Measurements from ENCODE around the gene RIMS1. TPM values are rescaled to one million over a fixed set of nuclear protein-coding genes. Genes with fewer than 3 reads are reported as not detected.

Gene RIMS1
- total and polyA plus RNA-seq, 12 donors: 0.07 to 2.8 (median 0.20) TPM; not detected in 3

GRCh38 chr6:72083976-72084375 lies 197.6 kb downstream of the RIMS1 start:
- H3K4me3 ChIP-seq: no peak overlapping the region
- no peak for ATAC-seq
- peaks cover 0 to 6% (median 2%) of the 10 kb centered on the region in 7 donors for H3K27me3 ChIP-seq
- H3K9me3 ChIP-seq: no peaks in the 10 kb centered on the region
- DNase-seq: no peak
- no peaks in the 10 kb centered on the region for H3K4me1 ChIP-seq
- 82 to 85% methylated on average over 1 of the region's 1 CpG for WGBS, 2 donors
- no peaks in the 10 kb centered on the region for H3K36me3 ChIP-seq
- TF ChIP-seq CTCF (IDR thresholded peaks at IDR 0.05): no peak
- H3K27ac ChIP-seq: no peak overlapping the region
- intact Hi-C loops (cut with DNase I): loop anchor here in 5 of 10 donors (2.0 to 10.0 kb wide), 5 partner anchors 459 to 699 kb away; no protein-coding TSS in a partner anchor

GRCh38 chr6:72084992-72085569 lies 198.7 kb downstream of the RIMS1 start:
- DNase-seq (no peak), ATAC-seq (no peak)
- intact Hi-C loops (cut with DNase I): loop anchor here in 9 of 10 donors (2.0 to 10.0 kb wide), 6 partner anchors 460 to 700 kb away; no protein-coding TSS in a partner anchor
- Histone ChIP-seq H3K9me3 (no peaks in the 10 kb centered on the region), H3K4me3 (no peak overlapping the region), H3K27me3 (peaks cover 0 to 7% (median 4%) of the 10 kb centered on the region in 7 donors), H3K27ac (no peak overlapping the region), H3K36me3 (no peaks in the 10 kb centered on the region), H3K4me1 (no peaks in the 10 kb centered on the region)
- peak in 8 of 9 donors; percentile 30 to 68 (median 56) for TF ChIP-seq CTCF (IDR thresholded peaks at IDR 0.05)
- WGBS, 2 donors: 2 to 3% methylated on average over 1 of the region's 1 CpG

GRCh38 chr6:72094506-72094905 lies 208.2 kb downstream of the RIMS1 start:
- Histone ChIP-seq H3K27ac (no peak overlapping the region), H3K4me1 (no peaks in the 10 kb centered on the region), H3K36me3 (no peaks in the 10 kb centered on the region), H3K27me3 (no peaks in the 10 kb centered on the region), H3K4me3 (no peak overlapping the region), H3K9me3 (no peaks in the 10 kb centered on the region)
- WGBS, 2 donors: 73 to 79% methylated on average over 1 of the region's 1 CpG
- TF ChIP-seq CTCF (IDR thresholded peaks at IDR 0.05): no peak
- ATAC-seq: no peak
- DNase-seq: no peak
- intact Hi-C loops (cut with DNase I): no loop called here

GRCh38 chr6:72102561-72102960 lies 216.2 kb downstream of the RIMS1 start:
- Histone ChIP-seq H3K36me3 (no peaks in the 10 kb centered on the region), H3K4me3 (no peak overlapping the region), H3K9me3 (no peaks in the 10 kb centered on the region), H3K27ac (no peak overlapping the region), H3K27me3 (no peaks in the 10 kb centered on the region), H3K4me1 (no peaks in the 10 kb centered on the region)
- intact Hi-C loops (cut with DNase I): no loop called here
- ATAC-seq (no peak), DNase-seq (no peak)
- TF ChIP-seq CTCF (IDR thresholded peaks at IDR 0.05): no peak

Measured in heart right ventricle (tissue), 16 donors.